GM19023 (cell line): ENCODE measurements around the gene GPATCH8.

Source experiments
- ATAC-seq: cut with Tn5 transposase; IDR thresholded peaks from one replicate; pipeline ENCODE4 v1.9.1; 2021; ENCODE audit warnings: mild to moderate bottlenecking, moderate library complexity; ENCODE audit not compliant: unreplicated experiment

GPATCH8 gene

DNA sequence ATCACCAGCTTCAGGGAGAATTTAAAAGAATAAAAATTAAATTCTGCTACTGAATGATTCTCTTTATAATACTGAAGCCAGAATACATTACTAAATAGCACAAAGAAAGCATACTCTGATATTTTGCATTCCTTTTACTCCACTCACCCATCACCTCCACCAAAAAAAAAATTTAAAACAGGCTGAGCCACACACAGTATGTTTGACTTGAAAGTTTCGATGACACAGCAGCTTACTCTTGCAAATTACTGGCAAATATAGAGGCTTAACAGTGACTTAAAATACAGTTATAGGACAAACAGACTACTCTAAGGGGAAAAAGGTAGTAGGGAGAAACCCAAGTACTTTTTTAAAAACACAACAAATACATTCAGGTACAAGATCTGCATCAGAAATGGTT lies 39.2 kb downstream of the GPATCH8 start:
- no peak for ATAC-seq

GRCh38 chr17:44451832-44452231 lies 51.4 kb downstream of the GPATCH8 start:
- no peak for ATAC-seq

- ATAC-seq, result no peak
Observed at GRCh38 chr17:44451016-44451627, 52.1 kb downstream of the GPATCH8 start.

DNA sequence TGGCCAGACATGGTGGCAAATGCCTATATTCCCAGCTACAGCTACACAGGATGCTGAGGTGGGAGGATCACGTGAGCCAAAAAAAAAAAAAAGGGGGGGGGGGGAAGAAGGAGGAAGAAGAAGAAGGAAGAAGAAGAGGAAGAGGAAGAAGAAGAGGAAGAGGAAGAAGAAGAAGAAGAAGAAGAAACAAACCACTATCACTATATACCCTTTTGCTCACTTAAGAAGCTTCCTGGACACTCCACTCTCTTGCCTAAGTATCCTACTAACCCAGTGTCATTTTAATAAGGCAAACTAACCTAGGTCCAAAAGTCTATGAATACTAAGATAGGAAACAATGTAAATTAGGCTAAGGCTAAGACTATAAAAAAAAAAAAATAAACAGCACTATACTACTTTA lies 54.8 kb downstream of the GPATCH8 start:
- ATAC-seq, result no peak

- ATAC-seq, result no peak
Observed at GRCh38 chr17:44444735-44445105, 58.5 kb downstream of the GPATCH8 start.

- no peak for ATAC-seq
Observed at GRCh38 chr17:44442806-44443205, 60.4 kb downstream of the GPATCH8 start.

GRCh38 chr17:44439168-44439567 lies 64.0 kb downstream of the GPATCH8 start:
- no peak for ATAC-seq

GRCh38 chr17:44438636-44439035 lies 64.6 kb downstream of the GPATCH8 start:
- ATAC-seq, result no peak

DNA sequence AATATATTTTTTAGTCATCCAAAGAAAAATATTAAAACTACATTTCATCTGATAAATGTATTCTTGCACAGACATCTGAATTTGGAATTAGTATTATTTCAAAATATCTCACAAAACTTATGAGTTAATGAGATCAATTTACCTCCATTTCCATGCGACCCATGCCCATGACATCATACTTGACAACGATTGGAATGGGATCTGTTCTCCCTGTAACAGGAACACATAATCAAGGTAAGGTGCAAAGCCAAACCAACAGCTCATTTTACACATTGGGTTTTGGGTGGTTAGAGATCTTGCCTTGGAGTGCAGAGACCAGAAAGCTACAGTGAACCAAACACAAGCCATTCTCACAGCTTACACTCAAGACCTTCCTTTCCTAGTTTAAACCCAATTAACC lies 66.9 kb downstream of the GPATCH8 start:
- ATAC-seq, result no peak

- ATAC-seq, result no peak
Observed at GRCh38 chr17:44432254-44433157, 70.7 kb downstream of the GPATCH8 start.

GRCh38 chr17:44424828-44425461 lies 78.3 kb downstream of the GPATCH8 start:
- ATAC-seq, result no peak

DNA sequence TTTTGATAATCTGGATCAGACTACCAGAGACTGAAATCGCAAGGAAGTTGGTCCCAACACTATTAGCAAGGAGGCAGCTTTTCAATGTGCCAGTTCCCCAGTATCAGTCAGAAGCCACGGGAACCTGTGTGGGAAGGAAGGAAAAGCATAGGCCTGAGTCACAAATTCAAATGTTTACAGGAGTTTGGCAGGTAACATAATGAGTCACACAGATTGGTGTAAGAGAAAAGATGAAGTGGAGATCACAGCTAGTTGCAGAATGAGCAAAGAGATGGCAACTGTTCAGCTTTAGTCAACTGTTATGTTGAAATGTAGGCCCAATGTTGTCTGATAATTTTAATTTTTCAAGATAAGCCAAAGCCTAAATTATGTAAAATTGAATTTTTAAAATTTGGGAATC lies 85.7 kb downstream of the GPATCH8 start:
- no peak for ATAC-seq

GRCh38 chr17:44416558-44417289 lies 86.5 kb downstream of the GPATCH8 start:
- ATAC-seq, result no peak

DNA sequence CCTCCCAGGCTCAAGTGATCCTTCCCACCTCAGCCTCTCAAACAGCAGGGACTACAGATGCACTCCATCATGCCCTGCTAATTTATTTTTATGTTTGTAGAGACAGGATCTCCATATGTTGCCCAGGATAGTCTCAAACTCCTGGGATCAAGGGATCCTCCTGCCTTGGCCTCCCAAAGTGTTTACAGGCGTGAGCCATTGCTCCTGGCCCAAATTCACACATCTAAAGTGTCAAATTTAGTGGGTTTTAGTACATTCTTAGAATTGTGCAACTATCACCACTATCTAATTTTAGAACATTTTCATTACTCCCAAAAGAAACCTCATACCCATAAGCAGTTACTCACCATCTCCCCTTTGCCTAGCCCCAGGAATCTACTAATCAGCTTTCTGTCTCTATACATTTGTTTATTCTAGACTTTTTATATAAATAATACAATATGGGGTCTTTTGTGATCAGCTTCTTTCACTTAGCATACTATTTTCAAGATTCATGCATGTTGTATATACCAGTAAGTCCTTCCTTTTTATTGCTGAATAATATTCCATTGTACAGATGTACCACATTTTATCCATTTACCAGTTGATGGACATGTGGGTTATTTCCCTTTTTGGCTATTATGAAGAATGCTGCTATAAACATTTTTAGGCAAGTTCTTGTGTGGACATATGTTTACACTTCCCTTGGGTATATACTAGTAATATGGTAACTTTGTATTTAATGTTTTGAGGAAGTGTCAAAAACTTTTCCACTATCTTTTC lies 88.6 kb downstream of the GPATCH8 start:
- no peak for ATAC-seq

DNA sequence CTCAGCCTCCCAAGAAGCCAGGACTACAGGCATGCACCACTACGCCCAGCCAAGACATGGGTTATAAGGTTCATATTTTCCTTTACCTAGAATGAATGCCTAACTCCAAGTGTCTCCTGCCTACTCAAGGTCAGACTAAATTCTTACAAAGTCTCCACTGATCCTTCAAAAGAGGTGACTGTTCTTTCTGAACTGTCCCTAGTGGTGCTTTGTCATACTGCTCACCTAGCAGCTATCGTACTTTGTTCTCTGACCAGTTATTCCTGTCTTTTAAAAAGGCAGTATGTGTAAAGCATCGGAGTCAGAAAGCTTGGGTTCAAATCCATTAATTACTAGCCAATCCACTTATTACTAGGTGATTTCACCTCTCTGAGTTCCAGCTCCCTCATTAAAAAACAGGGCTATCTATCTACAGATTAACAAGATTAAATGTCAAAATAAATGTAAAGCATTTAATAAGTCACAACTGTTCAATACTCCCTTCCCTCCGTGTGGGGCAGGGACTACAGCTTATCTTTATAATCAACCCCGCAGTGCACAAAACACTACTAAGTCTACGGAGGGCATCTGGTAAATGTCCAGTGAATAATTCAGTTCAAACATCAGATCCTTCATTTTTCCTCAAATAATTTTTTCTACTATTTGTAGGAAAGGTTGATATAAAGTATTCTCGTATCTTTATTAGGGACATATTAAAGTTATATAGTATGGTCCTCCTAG lies 93.7 kb downstream of the GPATCH8 start:
- no peak for ATAC-seq

DNA sequence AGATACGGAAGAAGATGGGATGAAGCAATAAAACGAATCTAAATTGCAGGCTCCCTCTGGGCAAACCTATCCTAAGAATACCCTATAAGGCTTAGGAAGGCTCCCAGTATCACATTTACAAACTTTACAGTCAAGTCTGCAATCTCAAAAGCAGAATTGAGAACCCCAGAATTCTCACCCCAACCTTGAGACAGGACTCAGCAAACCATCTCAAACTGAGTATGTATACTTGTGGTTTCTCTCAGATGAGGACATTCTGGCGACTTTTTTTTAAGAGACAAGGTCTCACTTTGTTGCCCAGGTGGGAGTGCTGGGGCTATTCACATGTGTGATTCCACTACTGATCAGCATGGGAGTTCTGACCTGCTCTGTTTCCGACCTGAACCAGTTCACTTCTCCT lies 94.4 kb downstream of the GPATCH8 start:
- ATAC-seq, result no peak

GRCh38 chr17:44402564-44403172 lies 100.5 kb downstream of the GPATCH8 start:
- ATAC-seq, result no peak

DNA sequence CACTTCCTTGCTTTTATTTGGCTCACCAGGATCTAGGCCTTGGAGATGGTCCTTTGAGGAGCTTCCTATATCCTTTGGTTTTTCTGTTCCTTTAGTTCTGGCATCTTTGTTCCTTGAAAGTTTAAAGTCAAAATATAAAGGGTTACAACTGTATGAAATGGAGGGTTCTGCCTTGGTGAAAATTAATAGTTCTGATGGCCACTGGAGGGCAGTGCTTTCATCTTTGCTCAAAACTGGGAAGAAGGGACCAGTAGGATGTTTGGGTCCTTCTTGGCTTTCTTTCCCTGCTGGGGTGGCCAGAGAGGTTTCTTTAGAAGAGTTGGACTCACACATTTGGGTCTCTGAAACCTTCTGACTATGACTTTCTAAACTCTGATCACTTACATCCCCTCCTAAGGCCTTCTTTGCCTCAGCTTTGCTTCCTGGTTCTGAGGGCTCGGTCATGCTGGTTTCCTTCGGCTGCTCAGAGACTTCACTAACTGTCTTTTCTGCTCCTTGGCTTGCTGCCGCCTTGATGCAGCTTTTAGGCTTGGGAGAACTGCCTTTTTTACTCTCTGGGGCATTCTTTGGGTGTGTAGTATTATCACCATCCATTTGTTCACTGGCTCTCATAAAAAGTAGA lies 102.9 kb downstream of the GPATCH8 start:
- ATAC-seq, result no peak
